Spleen (tissue), 7 donors: ENCODE measurements around the gene NFIX.

ENCODE experiments used
- POLR2A ChIP-seq, 3 donors: fragments of 450-650 bp; IDR thresholded peaks; one replicate each; pipeline ENCODE4 v1.5.1; 2017; ENCODE audit warnings: antibody characterized with exemption in 3 of 3, mild to moderate bottlenecking in 1 of 3
- POLR2AphosphoS5 ChIP-seq, 3 donors: sonication (generic); formaldehyde crosslinking; IDR thresholded peaks; one replicate each; pipeline ENCODE4 v1.5.1; 2017; ENCODE audit warnings: antibody characterized with exemption in 3 of 3
- TF ChIP-seq, protein P1 (sequence below), 11 experiments: fragments of 200-600 bp in 7 of 11; fragments of 450-650 bp in 4 of 11; sonication (generic) in 4 of 11; IDR thresholded peaks in 8 of 11; conservative IDR thresholded peaks in 3 of 11; 1 replicate in 7 of 11; 2 replicates in 4 of 11; pipeline versions ENCODE4 v1.4.0 to v1.8.0; 2016 to 2021; ENCODE audit warnings: antibody characterized with exemption in 11 of 11, inconsistent platforms in 4 of 11, mild to moderate bottlenecking in 1 of 11
- donor health status: DM: no; HTN: no; CAD: no; lungs with moderate emphysema.
- donor health status: DM: no; HTN: no; CAD: no.
- donor health status: DM: no; HTN: no; CAD: no.

DNA sequence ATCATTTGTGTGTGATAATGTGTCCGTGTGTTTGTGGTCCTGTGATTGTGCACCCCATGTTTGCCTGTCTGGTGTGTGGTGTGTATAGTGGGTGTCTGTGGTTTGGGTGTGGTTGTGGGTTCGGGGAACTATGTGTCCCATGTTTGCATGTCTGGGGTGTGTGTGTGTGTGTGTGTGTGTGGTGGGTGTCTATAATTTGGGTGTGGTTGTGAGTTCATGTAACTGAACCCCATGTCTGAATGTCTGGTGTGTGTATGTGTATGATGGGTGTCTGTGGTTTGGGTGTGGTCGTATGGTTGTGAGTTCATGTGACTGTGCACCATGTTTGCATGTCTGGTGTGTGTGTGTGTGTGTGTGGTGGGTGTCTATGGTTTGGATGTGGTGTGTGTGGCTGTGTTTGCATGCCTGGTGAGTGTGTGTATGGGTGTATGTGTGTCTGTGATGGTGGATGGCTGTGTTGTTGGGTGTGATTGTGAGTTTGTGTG, 11.1 kb upstream of the NFIX start:
- TF ChIP-seq POLR2AphosphoS5 (IDR thresholded peaks at IDR 0.05) (no peak), POLR2A (IDR thresholded peaks at IDR 0.05) (no peak)
- TF ChIP-seq, protein P1, sequence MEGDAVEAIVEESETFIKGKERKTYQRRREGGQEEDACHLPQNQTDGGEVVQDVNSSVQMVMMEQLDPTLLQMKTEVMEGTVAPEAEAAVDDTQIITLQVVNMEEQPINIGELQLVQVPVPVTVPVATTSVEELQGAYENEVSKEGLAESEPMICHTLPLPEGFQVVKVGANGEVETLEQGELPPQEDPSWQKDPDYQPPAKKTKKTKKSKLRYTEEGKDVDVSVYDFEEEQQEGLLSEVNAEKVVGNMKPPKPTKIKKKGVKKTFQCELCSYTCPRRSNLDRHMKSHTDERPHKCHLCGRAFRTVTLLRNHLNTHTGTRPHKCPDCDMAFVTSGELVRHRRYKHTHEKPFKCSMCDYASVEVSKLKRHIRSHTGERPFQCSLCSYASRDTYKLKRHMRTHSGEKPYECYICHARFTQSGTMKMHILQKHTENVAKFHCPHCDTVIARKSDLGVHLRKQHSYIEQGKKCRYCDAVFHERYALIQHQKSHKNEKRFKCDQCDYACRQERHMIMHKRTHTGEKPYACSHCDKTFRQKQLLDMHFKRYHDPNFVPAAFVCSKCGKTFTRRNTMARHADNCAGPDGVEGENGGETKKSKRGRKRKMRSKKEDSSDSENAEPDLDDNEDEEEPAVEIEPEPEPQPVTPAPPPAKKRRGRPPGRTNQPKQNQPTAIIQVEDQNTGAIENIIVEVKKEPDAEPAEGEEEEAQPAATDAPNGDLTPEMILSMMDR (IDR thresholded peaks at IDR 0.05 in 8 of 11, conservative IDR thresholded peaks at IDR 0.05 in 3 of 11): no peak
